Panc1 (cell line): ENCODE results near the gene DFFA. TPM values are rescaled to one million over a fixed set of nuclear protein-coding genes. Genes with fewer than 3 reads are reported as not detected.
A peak's percentile ranks its signal among the peaks of the same experiment; 100 is the strongest.

ENCODE experiments used
- ATAC-seq: fragments of 200-7000 bp; cut with Tn5 transposase; 2 replicates; pipeline ENCODE4 v1.9.1; 2020; ENCODE audit warnings: mild to moderate bottlenecking, moderate library complexity
- BruUV-seq: library from RNA; stranded (reverse); fragments of 400-500 nt; replicated peaks from 2 replicates; lab custom pipeline; 2021; lab: Mats Ljungman, UMichigan
- CTCF ChIA-PET: fragments of 300-600 bp; sonication (Branson Sonifier 250); formaldehyde crosslinking; loops from one replicate; lab custom pipeline; 2022; ENCODE audit warnings: antibody characterized with exemption; lab: Charles Lee
- POLR2A ChIA-PET: fragments of 300-600 bp; sonication (Branson Sonifier 250); formaldehyde crosslinking; loops from one replicate; lab custom pipeline; 2022; ENCODE audit warnings: antibody characterized with exemption; lab: Charles Lee
- DNase-seq: peaks from one replicate; pipeline ENCODE4 v3.0.0-alpha.2; 2010; ENCODE audit warnings: low read depth, low spot score
- H3K27ac ChIP-seq: 2 replicates; pipeline ENCODE4 v1.5.1; 2011; ENCODE audit warnings: mild to moderate bottlenecking, low read length, inconsistent platforms
- H3K27me3 ChIP-seq: fragments of 200-500 bp; sonication (Bioruptor generic); 2 replicates; pipeline ENCODE4 v1.6.0; 2014; ENCODE audit warnings: low read length, inconsistent platforms; ENCODE audit not compliant: control insufficient read depth, insufficient read depth
- H3K36me3 ChIP-seq: fragments of 200-500 bp; sonication (Bioruptor generic); 2 replicates; pipeline ENCODE4 v1.5.1; 2014; ENCODE audit warnings: inconsistent platforms, mild to moderate bottlenecking, low read length, moderate library complexity; ENCODE audit not compliant: control insufficient read depth, insufficient read depth
- H3K4me1 ChIP-seq: 2 replicates; pipeline ENCODE4 v1.5.1; 2011; ENCODE audit warnings: inconsistent platforms, mild to moderate bottlenecking, low read length, moderate library complexity; ENCODE audit not compliant: control insufficient read depth, insufficient read depth
- H3K4me3 ChIP-seq, 2 experiments: 2 replicates each; pipeline ENCODE4 v1.5.1; 2011 to 2012; ENCODE audit warnings: low read depth in 2 of 2, low read length in 2 of 2, mild to moderate bottlenecking in 2 of 2, inconsistent platforms in 1 of 2, moderate library complexity in 1 of 2
- H3K9me3 ChIP-seq: fragments of 200-500 bp; sonication (Bioruptor generic); 2 replicates; pipeline ENCODE4 v1.5.1; 2014; ENCODE audit warnings: low read depth, mild to moderate bottlenecking, inconsistent platforms, low read length, moderate library complexity; ENCODE audit not compliant: control insufficient read depth, insufficient read depth
- CTCF ChIP-seq: fragments of 450-650 bp; IDR thresholded peaks from 2 replicates; pipeline ENCODE4 v1.5.1; 2017; ENCODE audit warnings: mild to moderate bottlenecking
- POLR2AphosphoS5 ChIP-seq: IDR thresholded peaks from 2 replicates; pipeline ENCODE4 v1.6.1; 2012; ENCODE audit warnings: mild to moderate bottlenecking, low read depth, low read length, moderate library complexity
- SIN3A ChIP-seq: IDR thresholded peaks from 2 replicates; pipeline ENCODE4 v1.6.1; 2012; ENCODE audit warnings: low read depth, mild to moderate bottlenecking, low read length, moderate library complexity, borderline replicate concordance; ENCODE audit not compliant: insufficient read depth
- TCF7L2 ChIP-seq: IDR thresholded peaks from 2 replicates; pipeline ENCODE4 v1.6.1; 2011; ENCODE audit warnings: mild to moderate bottlenecking, low read depth, low read length, inconsistent platforms
- in situ Hi-C: cut with HindIII; loops from 2 replicates; pipeline ENCODE4 v1.10.0; 2016; ENCODE audit warnings: low sequenced_read_pairs, low pct_unique_long_range_greater_than_20kb
- intact Hi-C: fragments of 100-400 bp; cut with micrococcal nuclease; formaldehyde crosslinking; loops from one replicate; pipeline ENCODE4 v1.10.0; 2022; ENCODE audit not compliant: unreplicated experiment
- total RNA-seq: library from RNA; stranded (reverse); gene quantifications from one replicate; pipeline ENCODE4 v1.2.1, GENCODE V29; 2021; ENCODE audit not compliant: unreplicated experiment
- TF ChIP-seq, protein P1 (sequence below), 2 experiments: IDR thresholded peaks; 2 replicates each; pipeline ENCODE4 v1.6.1; 2011 to 2012; ENCODE audit warnings: low read depth in 2 of 2, control low read depth in 1 of 2, low read length in 1 of 2, mild to moderate bottlenecking in 1 of 2, moderate library complexity in 1 of 2; ENCODE audit not compliant: insufficient read depth in 1 of 2

The DFFA gene
- total RNA-seq, 1 experiment from 2014 or later: 68.1 TPM

DNA sequence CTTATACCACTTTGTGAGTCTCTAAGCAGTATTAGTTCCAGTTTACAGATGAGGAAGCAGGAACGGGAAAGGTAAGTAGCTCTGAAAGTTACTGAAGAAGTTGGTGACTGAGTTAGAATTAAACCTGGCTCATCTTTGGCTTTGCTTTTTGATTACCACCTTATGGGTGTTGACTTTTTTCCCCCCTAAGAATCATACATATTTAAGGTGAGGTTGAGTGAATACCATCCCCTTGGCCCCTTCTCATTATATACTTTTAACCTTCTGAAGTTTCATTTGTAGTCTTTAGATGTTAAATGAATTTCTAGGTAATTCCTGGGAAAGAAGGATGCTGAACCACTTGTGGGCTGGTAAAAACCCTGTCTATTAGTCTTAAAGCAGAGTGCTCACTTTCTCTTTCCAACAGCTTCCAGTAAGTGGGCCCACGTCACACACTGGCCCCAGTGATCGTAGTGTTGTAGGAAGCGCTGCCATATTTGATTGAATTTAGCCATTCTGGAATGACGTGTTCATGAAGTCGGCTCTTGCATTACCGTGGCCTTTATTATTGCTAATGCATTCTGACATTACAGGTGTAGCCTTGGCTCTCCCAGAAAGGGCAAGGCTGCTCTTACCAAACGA is 49.3 kb upstream of the DFFA start:
- TF ChIP-seq SIN3A (no peak), POLR2AphosphoS5 (no peak), CTCF (no peak), TCF7L2 (no peak)
- TF ChIP-seq, protein P1, sequence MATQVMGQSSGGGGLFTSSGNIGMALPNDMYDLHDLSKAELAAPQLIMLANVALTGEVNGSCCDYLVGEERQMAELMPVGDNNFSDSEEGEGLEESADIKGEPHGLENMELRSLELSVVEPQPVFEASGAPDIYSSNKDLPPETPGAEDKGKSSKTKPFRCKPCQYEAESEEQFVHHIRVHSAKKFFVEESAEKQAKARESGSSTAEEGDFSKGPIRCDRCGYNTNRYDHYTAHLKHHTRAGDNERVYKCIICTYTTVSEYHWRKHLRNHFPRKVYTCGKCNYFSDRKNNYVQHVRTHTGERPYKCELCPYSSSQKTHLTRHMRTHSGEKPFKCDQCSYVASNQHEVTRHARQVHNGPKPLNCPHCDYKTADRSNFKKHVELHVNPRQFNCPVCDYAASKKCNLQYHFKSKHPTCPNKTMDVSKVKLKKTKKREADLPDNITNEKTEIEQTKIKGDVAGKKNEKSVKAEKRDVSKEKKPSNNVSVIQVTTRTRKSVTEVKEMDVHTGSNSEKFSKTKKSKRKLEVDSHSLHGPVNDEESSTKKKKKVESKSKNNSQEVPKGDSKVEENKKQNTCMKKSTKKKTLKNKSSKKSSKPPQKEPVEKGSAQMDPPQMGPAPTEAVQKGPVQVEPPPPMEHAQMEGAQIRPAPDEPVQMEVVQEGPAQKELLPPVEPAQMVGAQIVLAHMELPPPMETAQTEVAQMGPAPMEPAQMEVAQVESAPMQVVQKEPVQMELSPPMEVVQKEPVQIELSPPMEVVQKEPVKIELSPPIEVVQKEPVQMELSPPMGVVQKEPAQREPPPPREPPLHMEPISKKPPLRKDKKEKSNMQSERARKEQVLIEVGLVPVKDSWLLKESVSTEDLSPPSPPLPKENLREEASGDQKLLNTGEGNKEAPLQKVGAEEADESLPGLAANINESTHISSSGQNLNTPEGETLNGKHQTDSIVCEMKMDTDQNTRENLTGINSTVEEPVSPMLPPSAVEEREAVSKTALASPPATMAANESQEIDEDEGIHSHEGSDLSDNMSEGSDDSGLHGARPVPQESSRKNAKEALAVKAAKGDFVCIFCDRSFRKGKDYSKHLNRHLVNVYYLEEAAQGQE (IDR thresholded peaks at IDR 0.05; ENCODE audit: insufficient read depth in 1 of 2, low read depth in 2 of 2, low read length in 1 of 2): no peak
- in situ Hi-C loops (loop anchor here (5.0 kb wide), 1 partner anchor 81 kb away; no protein-coding TSS in a partner anchor), intact Hi-C loops (no loop called here)
- H3K4me3 ChIP-seq: no peak overlapping the region
- ATAC-seq (no peak), DNase-seq (no peak)
- BruUV-seq: no TSS peak
- ChIA-PET POLR2A (no interaction called here), CTCF (interaction anchor here (0.6 to 0.7 kb wide), 2 partner anchors 84 to 294 kb away, joined by 4 to 5 read pairs; no protein-coding TSS in a partner anchor)
- no peaks in the 10 kb centered on the region for H3K36me3 ChIP-seq
- H3K4me1 ChIP-seq: peaks cover 58% of the 10 kb centered on the region
- H3K27me3 ChIP-seq: no peaks in the 10 kb centered on the region
- H3K9me3 ChIP-seq: no peaks in the 10 kb centered on the region
- peak overlapping the region; percentile 66 for H3K27ac ChIP-seq

- Histone ChIP-seq H3K27ac (peak overlapping the region; percentile 66), H3K36me3 (no peaks in the 10 kb centered on the region), H3K9me3 (no peaks in the 10 kb centered on the region), H3K27me3 (no peaks in the 10 kb centered on the region), H3K4me1 (peaks cover 65% of the 10 kb centered on the region), H3K4me3 (no peak overlapping the region)
- intact Hi-C loops: no loop called here
- ChIA-PET CTCF (interaction anchor here (0.7 kb wide), 1 partner anchor 293 kb away, joined by 4 read pairs; no protein-coding TSS in a partner anchor), POLR2A (interaction anchor here (0.5 kb wide), 1 partner anchor 454 kb away, joined by 6 read pairs; no protein-coding TSS in a partner anchor)
- in situ Hi-C loops: loop anchor here (5.0 kb wide), 1 partner anchor 81 kb away; no protein-coding TSS in a partner anchor
- DNase-seq: no peak
- ATAC-seq: no peak
- no TSS peak for BruUV-seq
- TF ChIP-seq SIN3A: no peak
- TF ChIP-seq CTCF: no peak
- TF ChIP-seq POLR2AphosphoS5: no peak
- no peak for TF ChIP-seq TCF7L2
- TF ChIP-seq, protein P1 (IDR thresholded peaks at IDR 0.05; ENCODE audit: insufficient read depth in 1 of 2, low read depth in 2 of 2, low read length in 1 of 2): no peak
Measured at GRCh38 chr1:10520952-10521351, 48.6 kb upstream of the DFFA start.
